ENCODE measurements around the gene ACYP2.
A peak's percentile ranks its signal among the peaks of the same experiment; 100 is the strongest.
"Not testable (repeated sequence)": the region's sequence is repeated elsewhere in the genome, so short reads cannot be mapped to it uniquely, and the experiment has no call there.

ACYP2 gene

GRCh38 chr2:54265081-54265480, 149.7 kb downstream of the ACYP2 start:
- DNase-seq (ENCODE audit: low spot score) = not testable (repeated sequence)

- DNase-seq (ENCODE audit: low spot score) = no peak
These were observed 152.2 kb downstream of the ACYP2 start for GRCh38 chr2:54267577-54267976.

- no peak for DNase-seq (ENCODE audit: low spot score)
These were observed 155.8 kb downstream of the ACYP2 start for GRCh38 chr2:54271189-54271588.

GRCh38 chr2:54271843-54272627, 156.6 kb downstream of the ACYP2 start:
- no peak for DNase-seq (ENCODE audit: low spot score)

GRCh38 chr2:54274781-54275242, 159.4 kb downstream of the ACYP2 start:
- no peak for DNase-seq (ENCODE audit: low spot score)

GRCh38 chr2:54275541-54275940, 160.1 kb downstream of the ACYP2 start:
- DNase-seq (ENCODE audit: low spot score) = no peak

- DNase-seq (ENCODE audit: low spot score) = no peak
These were observed 164.0 kb downstream of the ACYP2 start for GRCh38 chr2:54279385-54279784.

- no peak for DNase-seq (ENCODE audit: low spot score)
These were observed 169.4 kb downstream of the ACYP2 start for GRCh38 chr2:54284826-54285225.

GRCh38 chr2:54285451-54285850, 170.0 kb downstream of the ACYP2 start:
- DNase-seq (ENCODE audit: low spot score) = no peak

- no peak for DNase-seq (ENCODE audit: low spot score)
These were observed 172.1 kb downstream of the ACYP2 start for GRCh38 chr2:54287532-54287931.

GRCh38 chr2:54289917-54290316, 174.5 kb downstream of the ACYP2 start:
- DNase-seq (ENCODE audit: low spot score) = peak; percentile 69

GRCh38 chr2:54290356-54291025, 175.1 kb downstream of the ACYP2 start:
- no peak for DNase-seq (ENCODE audit: low spot score)

GRCh38 chr2:54294665-54295064, 179.2 kb downstream of the ACYP2 start:
- not testable (repeated sequence) for DNase-seq (ENCODE audit: low spot score)

GRCh38 chr2:54295911-54296310, 180.5 kb downstream of the ACYP2 start:
- DNase-seq (ENCODE audit: low spot score) = no peak

GRCh38 chr2:54298514-54298913, 183.1 kb downstream of the ACYP2 start:
- no peak for DNase-seq (ENCODE audit: low spot score)

- DNase-seq (ENCODE audit: low spot score) = no peak
These were observed 188.2 kb downstream of the ACYP2 start for GRCh38 chr2:54303631-54304030.

- DNase-seq (ENCODE audit: low spot score) = no peak
These were observed 191.1 kb downstream of the ACYP2 start for GRCh38 chr2:54306556-54306955.

- DNase-seq (ENCODE audit: low spot score) = no peak
These were observed 192.8 kb downstream of the ACYP2 start for GRCh38 chr2:54308186-54308585.

GRCh38 chr2:54308782-54309181, 193.4 kb downstream of the ACYP2 start:
- DNase-seq (ENCODE audit: low spot score) = no peak

GRCh38 chr2:54310311-54310710, 194.9 kb downstream of the ACYP2 start:
- DNase-seq (ENCODE audit: low spot score) = no peak

GRCh38 chr2:54310961-54311360, 195.5 kb downstream of the ACYP2 start:
- no peak for DNase-seq (ENCODE audit: low spot score)

- DNase-seq (ENCODE audit: low spot score) = no peak
These were observed 197.7 kb downstream of the ACYP2 start for GRCh38 chr2:54313147-54313546.

GRCh38 chr2:54317973-54318372, 202.6 kb downstream of the ACYP2 start:
- DNase-seq (ENCODE audit: low spot score) = no peak
